HG03432 (cell line): ENCODE data around the gene PLA2G4F.
"Not testable (repeated sequence)": the region's sequence is repeated elsewhere in the genome, so short reads cannot be mapped to it uniquely, and the experiment has no call there.

Source experiments
- ATAC-seq: cut with Tn5 transposase; IDR thresholded peaks from one replicate; pipeline ENCODE4 v1.9.1; 2021; ENCODE audit warnings: mild to moderate bottlenecking, moderate library complexity; ENCODE audit not compliant: unreplicated experiment

PLA2G4F gene

DNA sequence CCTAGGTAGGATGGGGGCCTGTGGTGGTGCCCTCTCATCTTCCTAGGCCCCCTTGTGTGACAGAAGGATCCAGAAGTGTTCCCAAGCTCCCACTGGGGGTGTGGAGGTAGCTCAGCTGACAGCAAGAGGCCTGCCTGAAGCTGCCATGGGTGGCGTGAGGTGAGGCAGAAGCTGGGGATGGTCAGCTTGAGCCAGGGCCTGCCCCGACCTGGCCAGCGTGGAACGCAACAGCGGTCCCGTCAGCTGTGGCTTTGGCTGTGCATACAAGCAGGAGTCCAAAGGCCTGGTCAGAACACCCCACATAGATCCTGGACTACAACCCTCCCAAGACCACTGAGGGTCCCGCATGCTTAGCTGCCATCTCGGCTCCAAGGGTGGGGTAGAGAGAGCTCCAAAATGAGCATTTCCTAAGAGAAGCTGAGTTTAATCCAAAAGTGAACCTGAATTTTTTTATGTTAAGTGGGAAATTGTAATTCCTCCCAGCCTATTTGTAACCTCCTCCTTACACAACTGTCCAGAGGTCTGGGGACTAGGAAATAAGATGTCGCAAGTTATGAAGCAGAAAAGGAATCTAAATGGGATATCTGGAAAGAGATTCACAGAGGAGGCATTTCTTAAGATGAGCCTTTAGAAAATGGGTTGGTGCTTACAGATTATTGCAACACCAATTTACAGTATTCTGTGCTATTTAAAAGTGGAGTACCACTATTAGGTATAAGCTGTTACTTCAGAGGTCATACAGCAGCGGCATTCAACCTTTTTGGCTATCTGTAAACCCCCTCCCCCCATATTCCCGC lies 52.1 kb downstream of the PLA2G4F start:
- ATAC-seq: no peak

DNA sequence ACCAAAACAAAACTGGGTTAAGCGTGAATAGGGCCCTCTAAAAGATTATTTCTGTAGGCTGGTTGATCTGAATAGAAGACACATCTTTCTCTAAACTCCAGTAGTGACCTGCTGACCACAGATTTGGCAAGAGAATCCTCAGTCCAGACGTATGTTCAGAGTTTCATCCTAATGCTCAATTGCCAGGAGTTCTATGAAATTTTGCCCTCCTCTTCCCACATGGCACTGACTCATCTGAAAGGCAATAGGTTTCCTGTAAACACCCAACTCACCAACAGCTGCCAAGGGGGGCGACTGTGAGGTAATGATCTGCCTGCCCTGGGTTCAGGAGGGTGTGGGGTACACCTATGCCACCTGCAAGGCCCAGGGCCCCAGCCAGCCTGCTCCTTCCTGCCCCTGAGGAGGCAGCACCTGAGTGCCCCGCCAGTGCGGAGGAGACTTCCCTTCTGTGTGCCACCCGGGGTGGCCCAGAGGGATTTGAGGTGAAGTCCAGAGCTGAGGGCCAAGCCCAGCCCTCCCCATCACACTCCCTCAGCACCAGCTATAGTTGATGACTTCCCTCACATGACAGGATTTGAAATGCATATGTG lies 53.7 kb downstream of the PLA2G4F start:
- no peak for ATAC-seq

DNA sequence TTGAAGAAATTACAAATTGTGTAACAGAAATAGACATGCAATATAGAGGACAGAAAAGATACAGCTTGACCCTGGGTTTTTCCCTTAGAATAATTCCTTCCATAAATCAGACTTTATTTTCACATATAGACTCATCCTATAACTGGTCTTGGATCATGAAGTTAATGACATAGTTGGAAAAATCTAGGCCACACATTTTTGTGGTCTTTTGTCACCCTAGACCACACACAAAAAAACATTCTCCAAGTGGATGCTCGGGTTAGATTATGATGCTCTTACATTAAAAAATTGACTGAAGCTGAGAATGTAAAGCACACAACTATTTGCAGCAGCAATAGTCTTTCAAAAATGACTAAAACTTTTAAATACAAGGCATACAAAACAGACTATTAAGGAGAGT lies 54.6 kb downstream of the PLA2G4F start:
- ATAC-seq: no peak

DNA sequence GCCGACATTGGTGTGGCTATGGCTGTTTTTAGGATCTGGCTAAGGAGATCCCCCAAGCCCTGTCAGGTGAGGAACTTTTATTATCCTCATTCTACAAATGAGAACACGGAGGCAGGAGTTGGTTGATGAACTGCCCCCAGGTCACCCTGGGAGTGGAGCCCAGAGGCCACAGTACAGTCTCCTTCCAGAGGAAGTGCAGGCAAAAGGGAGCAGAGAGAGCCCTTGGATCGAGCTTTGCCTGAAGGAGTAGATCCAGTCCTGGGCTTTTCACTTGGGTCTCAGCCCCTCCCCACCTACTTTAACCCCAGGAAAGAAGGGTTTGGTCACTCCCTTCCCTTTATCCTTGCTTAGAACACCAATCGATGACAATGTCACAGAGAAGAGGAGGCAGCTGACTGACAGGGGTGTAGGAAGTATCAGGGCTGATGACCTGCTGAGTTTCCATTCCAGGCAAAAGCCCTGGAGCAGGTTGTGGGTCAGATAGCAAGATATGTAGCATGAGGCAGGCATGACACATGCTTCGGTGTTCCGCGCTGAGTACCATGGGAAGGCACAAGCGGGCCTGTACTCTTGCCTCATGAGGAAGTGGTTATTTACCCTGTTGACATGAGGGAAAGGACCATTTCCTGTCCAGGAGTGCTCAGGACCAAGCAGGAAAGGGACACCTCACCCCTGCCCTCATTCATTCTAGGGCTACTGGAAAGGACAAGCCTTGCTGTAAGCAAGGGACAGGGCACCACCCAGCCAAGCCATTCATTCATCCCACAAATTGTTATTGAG lies 56.2 kb downstream of the PLA2G4F start:
- ATAC-seq: no peak

DNA sequence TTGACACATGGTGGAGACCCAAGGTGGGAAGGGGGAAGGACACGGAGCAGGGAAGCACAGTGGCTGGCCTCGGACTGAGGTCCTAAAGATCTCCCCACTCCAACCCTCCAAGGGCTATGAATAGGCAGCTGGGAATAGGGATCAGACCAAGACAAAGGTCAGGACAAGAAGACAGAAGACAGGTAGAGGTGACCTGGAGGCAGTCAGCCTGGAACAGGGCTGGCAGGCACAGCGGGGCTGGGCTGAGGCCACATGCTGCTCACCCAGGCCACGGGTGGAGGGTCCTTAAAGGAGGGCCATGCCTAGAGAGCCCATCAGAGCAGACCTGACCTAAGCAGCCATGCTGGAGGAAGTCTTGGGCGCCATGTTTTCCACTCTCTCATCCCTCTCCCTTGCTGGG lies 59.4 kb downstream of the PLA2G4F start:
- ATAC-seq: no peak

DNA sequence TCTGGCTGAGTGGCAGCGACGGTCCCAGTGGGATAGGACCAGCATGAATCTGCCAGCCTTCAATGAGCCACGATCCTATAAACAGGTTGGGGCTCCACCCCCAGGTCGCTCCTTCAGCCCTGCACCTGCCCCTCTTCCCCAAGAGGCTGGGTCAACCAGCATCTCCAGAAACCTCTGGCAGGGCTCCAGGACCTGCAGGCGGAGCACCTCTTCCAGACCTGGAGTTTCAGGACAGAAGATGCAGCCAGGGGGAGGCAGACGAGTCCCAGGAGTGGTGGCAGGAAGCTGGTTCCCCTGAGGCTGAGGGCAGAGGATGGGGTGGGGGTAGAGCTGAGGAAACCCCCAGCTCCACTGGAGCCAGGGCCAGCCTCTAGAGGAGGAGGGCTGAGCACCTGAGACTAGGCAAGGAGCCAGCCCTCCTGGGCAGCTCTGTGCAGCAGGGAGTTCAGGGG lies 61.9 kb downstream of the PLA2G4F start, which contains the start of gene PLA2G4D:
PLA2G4D (minus strand) TSS at position 51 of the 452 bp plus-strand sequence. CDS start 103 bp downstream, outside the sequence.
- no peak for ATAC-seq

DNA sequence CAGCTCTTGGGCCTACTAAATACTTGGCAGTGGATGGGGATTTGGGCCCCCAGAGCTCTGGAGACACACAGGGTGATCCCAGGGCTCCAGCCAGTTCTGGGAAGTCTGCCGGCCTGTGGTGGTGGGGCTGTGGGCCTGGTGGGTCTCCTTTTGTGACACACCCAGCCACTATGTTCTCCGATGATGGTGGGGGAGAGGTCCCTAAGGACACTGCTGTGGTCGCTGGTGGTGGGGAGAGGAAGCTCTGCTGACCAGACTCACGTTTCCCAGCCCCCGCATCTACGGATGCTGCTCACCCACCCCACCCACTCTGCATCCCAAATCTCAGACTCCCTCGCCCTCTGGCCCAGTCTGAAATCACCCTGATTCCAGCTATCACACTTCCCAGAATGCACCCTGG lies 62.5 kb downstream of the PLA2G4F start:
- ATAC-seq: no peak

DNA sequence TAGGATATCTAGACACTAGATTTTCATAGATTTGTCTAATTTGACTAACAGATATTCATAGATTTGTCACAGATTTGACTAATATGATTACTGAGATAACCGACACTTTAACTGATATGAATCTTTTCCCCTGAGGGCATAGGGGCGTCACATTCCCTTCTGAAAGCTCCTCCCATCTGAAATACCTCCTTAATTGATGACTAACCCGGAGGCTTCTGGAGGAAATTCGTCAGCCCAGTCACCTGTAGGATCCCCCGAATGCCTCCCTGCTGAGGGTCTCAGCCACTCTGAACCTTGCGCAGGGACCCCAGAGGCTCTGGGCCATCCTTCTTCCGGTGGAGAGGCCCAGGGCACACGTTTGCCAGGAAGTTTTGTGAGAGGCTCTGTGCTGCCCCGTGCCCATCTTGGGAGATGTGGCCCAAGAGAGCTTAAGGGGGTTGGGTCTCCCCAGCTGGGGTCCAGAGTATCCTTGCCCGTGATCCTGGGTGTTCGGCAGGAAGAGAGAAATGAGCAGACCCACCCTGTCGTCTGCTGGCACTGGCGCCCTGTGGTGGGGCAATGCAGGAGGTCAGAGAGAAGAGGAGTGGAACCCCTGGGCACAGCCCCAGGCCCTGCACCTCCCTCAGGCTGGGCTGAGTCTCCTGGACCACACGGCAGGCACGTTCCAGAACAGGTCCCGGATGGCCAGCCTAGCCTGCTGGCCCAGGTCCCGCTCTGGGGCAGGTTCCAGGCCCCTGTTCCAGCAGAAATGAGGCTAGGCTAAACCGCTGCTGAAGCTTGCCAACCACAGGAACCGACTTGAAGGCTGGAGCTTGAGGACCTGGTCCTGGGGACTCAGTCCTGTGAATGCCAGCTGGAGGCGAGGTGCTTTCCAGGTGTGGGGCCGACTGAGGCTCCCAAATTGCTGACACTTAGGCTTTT lies 63.8 kb downstream of the PLA2G4F start:
- ATAC-seq: no peak

DNA sequence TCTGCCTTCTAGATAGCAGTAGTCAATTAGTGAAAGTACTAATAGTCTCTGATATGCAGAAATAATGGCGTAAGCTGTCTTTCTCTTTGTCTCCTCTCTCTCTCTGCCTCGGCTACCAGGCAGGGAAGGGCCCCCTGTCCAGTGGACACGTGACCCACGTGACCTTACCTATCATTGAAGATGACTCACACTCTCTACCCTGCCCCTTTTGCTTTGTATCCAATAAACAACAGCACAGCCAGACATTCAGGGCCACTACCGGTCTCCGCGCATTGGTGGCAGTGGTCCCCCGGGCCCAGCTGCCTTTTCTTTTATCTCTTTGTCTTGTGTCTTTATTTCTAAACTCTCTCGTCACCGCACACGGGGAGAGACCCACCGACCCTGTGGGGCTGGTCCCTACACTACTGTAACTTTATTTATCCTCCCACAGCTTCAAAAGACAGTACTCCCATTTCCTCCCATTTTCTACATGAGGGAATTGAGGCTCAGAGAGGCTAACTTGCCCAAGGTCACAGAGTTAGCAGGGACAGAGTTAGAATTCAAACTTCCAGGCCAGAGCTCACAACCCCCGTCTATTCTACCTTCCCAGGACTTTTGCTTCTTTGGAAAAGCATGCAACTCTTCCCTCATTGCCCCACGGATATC lies 64.6 kb downstream of the PLA2G4F start:
- not testable (repeated sequence) for ATAC-seq

DNA sequence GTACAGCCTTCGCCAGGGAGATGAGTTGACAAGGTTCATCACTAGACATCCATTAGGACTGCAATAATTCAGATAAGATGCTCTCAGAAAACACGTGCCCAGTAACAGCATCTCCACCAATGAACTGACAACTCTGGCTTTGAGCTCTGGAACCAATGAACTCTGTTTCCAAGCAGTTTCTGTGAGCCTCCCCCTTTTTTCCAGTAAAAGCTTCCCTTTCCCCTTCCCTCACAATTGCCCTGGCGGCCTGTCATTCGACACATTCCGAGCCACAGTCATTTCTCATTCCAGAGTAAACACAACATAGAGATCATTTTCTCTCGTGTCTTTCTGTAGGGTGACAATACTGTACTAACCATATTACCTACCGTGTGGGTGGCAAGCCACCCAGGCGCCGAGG lies 65.7 kb downstream of the PLA2G4F start:
- ATAC-seq: no peak

DNA sequence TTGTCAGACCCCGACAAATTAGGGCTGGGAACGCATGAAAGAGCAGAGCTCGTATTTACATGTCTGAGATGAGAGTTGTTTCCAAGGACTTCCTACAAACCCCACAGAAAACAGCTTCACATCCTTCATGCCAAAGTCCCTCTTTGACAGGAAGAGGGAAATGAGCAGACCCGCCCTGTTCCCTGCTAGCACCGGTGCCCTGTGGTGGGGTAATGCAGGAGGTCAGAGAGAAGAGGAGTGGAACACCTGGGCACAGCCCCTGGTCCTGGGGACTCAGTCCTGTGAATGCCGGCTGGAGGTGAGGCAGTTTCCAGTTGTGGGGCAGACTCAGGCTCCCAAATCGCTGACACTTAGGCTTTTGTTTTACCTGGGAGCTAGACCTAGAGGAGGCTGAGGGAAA lies 66.1 kb downstream of the PLA2G4F start:
- no peak for ATAC-seq

DNA sequence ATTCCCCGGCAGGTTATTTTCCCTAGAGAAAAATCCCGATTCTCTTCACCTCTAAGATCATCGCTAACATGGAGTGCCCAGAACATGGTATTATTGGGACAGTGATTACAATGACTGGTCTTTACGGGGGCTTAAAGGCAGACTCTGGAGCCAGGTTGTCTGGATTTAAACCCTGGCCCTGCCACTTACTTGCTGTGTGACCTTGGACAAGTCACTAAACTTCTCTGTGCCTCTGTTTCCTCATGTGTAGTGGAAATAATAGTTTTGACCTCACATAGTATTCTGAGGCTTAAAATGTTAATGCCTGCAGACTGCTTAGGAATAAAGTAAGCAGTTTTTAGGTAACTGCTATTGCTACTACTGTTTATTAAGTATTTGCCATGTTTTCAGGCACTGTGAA lies 66.5 kb downstream of the PLA2G4F start:
- ATAC-seq: no peak
